Fibroblast of skin of back (primary cell): ENCODE measurements around the gene UBE2J2.

Source experiments
- DNase-seq: peaks from one replicate; pipeline ENCODE4 v3.0.0-alpha.2; 2013

The UBE2J2 gene

DNA sequence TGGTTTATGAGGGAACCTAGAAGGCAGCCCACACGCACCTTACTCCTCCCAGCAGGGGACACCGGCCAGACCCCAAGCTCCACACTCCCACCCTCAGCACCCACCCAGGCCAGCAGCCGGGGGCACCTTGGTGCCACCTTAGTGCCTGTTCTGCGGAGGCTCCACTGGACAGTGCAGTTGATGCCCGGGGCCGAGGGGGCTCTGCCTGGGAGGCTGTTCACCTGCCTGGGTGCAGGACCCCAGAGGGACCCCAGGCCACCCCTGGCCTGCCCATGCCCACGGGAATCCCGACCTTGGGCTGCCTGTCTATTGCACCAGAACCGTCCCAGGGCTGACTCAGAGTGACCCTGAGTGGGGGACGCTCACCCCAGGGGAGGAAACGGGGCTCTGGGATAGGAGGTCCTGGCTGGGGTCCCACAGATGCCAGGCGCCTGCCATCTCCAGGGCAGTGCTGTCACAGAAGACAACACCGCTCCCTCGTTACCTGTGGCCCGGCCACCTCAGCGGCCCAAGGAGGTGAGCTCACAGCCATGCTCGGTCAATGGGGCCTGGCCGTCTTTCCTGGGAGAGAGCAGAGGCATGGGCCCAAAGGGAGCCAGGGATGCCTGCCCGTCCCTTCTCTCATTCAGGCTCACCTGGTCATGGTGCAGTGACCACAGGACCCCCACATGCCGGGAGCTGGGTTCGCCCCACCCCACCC, 7.3 kb upstream of the UBE2J2 start:
- no peak for DNase-seq

GRCh38 chr1:1279028-1279427, 5.4 kb upstream of the UBE2J2 start:
- no peak for DNase-seq

DNA sequence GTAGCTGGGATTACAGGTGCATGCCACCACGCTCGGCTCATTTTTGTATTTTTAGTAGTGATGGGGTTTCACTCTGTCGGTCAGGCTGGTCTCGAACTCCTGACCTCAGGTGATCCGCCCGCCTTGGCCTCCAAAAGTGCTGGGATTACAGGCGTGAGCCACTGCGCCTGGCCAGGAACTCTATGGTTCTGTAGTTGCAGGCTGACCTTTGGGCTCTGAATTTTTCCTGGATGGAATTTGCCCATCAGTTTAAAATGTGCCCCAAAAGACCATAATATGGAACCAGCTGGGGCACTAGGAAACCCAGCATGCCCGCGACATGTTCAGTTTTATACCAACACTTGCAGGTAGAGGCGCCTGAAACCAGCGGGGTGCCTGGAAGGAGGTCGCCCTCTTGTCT, 5.0 kb upstream of the UBE2J2 start:
- DNase-seq = no peak

GRCh38 chr1:1275836-1276235, 2.2 kb upstream of the UBE2J2 start:
- DNase-seq = no peak

DNA sequence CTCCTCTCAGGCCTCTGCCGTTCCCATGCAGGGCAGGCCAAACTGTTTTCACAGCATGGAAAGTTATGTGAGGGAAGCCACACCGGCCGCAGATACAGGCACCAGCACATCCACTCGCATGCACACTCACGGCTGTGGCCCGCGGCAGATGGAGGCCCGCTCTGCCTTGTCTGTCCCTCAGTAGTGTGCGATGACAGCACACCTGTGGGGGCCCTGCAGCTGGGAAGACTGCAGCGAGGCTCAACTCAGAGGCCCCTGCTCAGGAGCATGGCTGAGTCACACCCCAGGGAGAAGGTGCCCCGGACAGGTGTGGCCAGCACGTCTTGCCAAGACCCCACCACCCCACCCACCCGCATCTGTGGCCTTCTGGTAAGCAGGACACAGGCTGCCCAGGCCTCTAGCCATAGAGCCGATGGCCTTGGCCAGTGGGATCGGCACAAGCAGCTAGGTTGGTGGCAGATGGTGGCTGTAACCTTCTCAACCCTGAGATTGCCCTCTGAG, 1.3 kb upstream of the UBE2J2 start:
- DNase-seq = no peak

DNA sequence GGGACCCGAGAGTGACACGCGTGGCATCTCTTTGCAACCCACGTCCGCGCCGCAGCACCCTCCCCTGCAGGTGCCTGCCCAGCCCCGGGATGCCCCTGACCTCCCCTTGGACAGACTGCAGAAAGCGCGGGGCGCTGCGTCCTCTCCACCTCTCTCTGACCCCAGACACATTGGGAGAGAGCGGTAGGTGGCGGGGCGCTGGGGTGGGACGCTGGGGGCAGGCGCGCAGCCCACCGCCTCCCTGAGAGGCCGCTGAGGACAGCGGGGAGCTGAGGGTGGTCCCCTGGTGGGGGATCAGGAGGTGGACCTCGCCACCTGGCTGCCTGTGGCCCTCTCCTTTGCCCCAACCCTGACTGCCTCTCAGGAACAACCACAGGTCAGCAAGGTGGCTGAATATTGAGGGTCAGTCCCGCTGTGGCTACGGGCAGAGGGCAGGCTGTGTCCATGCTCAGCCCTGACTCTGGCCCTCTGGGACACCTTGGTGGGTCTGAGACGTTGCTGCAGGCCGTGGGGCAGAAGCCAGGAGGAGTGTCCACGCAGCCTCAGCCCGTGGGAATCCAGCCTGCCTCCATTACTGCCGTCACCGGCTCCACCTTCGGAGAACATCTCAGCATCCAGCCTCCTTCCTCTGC, 761 bp upstream of the UBE2J2 start:
- DNase-seq = no peak

DNA sequence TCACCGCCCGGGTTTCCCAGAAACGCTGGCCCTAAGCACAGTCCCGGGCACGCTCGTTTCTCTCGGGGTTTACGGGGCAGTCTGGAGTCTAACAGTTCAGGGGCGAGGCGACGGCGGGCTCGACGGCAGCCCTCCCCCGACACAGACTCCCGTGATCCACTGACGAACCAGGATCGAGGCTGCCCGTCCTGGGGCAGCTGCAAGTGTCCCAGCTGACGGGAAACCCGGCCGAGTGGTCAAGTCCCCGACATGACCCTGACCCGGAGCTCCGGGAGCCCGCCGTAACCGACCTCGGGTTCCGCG, 494 bp downstream of the UBE2J2 start:
- no peak for DNase-seq

- no peak for DNase-seq
Observed at GRCh38 chr1:1272341-1273208, 1.1 kb downstream of the UBE2J2 start.

DNA sequence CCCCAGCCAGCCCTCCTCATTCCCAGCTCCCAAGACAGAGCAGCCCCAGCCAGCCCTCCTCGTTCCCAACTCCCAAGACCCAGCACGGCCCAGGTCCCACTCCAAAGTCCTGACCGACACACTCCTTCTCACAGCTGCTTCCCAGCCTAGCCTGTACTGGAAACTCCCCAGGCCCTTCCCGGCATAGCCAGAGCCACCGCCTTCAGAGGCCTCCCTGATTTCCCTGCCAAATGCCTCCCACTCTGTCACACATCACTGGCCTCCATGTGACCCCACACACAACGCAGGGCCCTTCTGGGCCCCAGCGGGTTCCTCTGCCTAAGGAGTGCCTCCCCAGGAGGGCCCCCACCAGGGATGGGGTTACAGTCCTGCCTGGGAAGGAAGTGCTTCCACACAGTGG, 2.8 kb downstream of the UBE2J2 start:
- DNase-seq = no peak

- DNase-seq = no peak
Observed at GRCh38 chr1:1268284-1268682, 5.4 kb downstream of the UBE2J2 start.

DNA sequence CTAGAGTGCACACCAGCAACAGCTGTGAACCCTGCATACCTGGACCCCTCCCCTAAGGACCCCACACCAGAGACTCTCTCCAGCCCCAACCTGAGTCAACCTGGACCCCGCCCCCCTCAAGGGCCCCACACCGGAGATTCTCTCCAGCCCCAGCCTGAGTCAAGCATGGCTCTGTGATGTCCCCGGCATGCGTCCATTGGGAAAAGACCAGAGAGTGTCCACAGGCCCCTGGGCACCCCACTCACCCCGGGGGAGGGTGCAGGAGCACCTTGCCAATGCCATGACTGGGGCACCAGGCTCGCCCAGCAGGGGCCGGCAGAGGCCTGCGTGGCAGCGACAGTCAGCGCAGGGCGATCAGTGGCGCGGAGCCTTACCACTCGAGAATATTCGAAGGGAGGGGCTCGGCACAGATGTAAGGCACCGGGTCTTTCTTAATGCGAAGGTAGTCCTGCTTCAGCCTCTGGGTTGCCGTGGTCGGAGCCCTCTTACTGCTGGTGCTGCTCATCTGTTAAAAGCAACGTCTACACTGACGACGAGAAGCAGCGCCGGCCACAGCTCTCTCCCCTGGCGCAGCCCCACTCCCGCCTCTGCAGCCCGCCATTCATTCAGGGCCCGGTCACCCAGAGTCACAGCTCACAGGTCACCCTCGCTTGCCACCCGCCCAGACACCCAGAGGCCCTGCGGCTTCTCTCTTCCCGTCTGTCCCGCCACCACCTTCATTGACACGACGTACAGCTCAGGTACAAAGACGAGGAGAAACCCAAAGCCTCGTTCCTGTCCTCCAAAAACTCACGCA, 6.0 kb downstream of the UBE2J2 start:
- DNase-seq = no peak

- DNase-seq = peak; percentile 100
Observed at GRCh38 chr1:1264868-1265272, 8.8 kb downstream of the UBE2J2 start.

DNA sequence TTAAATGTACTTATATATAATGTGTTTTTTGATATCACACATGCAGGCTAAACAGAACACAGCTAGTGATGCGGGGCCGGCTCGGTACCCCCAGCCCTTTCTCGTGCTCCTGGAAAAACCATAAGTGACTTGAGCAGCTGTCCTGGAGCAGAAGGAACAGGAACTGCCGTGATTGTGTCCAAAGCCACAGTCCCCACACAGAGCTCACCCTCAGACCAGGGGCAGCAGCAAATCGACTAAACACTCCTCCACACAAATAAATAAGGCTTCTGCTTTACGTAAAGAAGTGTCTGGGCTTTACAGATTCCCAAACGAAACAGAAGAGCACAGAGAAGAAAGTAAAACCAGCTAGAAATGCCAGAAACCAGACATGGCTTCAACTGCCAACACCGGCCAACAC, 9.6 kb downstream of the UBE2J2 start:
- DNase-seq = no peak

DNA sequence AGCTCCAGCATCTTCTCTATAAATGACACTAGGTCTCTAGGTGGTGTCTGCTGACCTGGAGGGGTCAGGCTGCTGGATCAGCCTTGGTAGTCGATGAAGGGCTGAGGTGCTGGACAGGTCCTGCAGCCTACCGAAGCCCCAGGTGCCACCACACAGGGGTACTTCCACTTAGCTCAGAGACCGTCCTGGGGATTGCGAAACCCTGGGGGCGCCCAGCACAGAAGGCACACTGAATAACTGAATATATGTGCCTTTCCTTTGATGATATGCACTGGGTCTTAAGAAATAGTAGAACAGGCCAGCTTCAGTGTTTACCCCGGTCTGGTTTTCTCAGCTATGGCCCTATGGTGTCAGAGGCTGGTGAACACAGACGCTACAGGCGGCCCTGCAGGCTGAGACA, 10.9 kb downstream of the UBE2J2 start:
- DNase-seq = no peak

GRCh38 chr1:1262071-1262470, 11.6 kb downstream of the UBE2J2 start:
- DNase-seq = no peak

DNA sequence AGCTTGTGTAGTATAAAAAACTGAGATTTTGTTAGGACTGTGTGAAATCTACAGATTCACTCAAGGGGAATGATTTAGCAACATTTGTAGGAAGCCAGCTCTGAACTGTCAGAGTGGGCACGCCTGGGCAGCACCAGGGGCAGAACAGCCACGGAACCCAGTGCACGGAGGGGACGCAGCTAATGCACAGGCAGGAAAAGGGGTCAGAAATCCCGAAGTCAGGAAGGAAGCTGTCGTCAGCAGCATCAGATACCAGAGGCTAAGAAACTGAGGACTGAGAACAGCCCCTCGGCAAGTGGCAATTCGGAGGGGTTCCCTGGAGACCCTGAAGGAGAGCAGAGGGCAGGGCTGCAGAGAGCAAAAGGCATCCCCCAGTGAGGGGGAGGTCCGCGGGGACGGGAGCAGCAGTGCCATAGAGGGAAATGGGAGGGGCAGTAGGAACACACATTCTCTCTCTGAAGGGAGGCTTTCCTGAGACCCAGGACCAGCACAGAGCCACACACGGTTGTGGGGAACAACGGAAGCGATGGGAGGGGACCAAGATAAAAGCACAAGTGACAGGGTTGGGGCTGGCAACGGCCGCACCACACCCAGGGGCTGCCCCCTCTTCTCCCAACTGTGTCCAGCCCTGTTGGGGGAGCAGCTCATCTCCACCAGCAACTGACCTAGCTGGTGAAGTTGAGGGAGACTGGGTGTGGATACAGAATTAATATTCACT, 12.7 kb downstream of the UBE2J2 start:
- no peak for DNase-seq

- DNase-seq = peak; percentile 75
Observed at GRCh38 chr1:1259951-1260600, 13.6 kb downstream of the UBE2J2 start.

- DNase-seq = no peak
Observed at GRCh38 chr1:1259540-1259939, 14.1 kb downstream of the UBE2J2 start.

GRCh38 chr1:1259119-1259488, 14.6 kb downstream of the UBE2J2 start:
- DNase-seq = no peak

DNA sequence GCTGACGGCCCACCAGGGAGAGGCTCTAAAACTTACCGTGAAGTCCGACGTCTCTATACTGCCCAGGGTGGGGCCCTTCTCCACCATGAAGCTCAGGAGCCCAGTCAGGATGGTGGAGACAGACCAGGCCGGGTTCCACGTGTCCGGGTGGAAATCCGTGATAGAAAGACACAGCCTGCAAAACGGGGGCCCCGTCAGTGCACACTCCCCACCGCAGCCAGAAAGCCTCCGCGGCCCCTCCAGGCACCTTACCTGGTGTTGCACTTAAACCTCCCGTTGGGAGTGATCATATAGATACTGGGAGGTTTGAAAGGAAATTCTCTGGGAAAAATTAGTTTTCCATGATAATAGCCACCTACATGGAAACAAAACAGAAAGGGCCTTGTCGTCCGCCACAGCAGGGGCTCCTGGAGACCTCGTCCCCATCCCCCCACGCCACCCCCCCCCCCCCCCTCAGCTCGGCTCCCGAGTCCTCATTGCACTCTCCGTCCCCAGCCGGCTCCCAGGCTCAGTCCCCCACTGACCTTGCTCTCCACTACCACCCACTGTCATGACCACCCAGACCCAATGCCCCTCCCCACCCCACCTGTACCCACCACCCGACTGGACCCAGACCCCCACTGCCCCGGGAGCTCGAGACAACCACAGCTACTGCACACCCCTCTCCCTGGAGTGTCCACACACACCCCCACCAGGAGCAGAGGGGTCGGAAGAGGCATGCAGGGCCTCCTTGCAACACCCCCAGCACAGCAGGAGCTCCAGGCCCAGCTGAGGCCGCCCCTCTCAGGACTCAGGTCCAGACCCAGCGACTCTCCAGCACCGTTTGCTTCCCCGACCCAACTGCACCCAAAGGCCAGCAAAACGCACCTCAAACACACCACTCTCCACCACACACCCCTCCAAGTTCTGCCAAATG, 16.4 kb downstream of the UBE2J2 start:
- DNase-seq = no peak

- DNase-seq = no peak
Observed at GRCh38 chr1:1255611-1256010, 18.0 kb downstream of the UBE2J2 start.
